Uterus (tissue), 2 donors: ENCODE results near the gene CDYL.

Source experiments
- CTCF ChIP-seq, 4 experiments: fragments of 200-600 bp in 2 of 4; fragments of 450-650 bp in 2 of 4; sonication (generic) in 2 of 4; IDR thresholded peaks; one replicate each; pipeline ENCODE4 v1.5.1; 2016 to 2019; ENCODE audit warnings: antibody characterized with exemption in 4 of 4, mild to moderate bottlenecking in 2 of 4, moderate library complexity in 1 of 4
- POLR2A ChIP-seq, 2 donors: fragments of 450-650 bp; IDR thresholded peaks; one replicate each; pipeline ENCODE4 v1.6.1; 2016; ENCODE audit warnings: antibody characterized with exemption in 2 of 2, mild to moderate bottlenecking in 1 of 2, moderate library complexity in 1 of 2

GRCh38 chr6:4896401-4896800 is 120.2 kb downstream of the CDYL start:
- TF ChIP-seq CTCF (IDR thresholded peaks at IDR 0.05), result no peak
- no peak for TF ChIP-seq POLR2A (IDR thresholded peaks at IDR 0.05)
